Left hindlimb (tissue), 1 donor: ENCODE measurements around the gene NFIA.
"Not testable (repeated sequence)": the region's sequence is repeated elsewhere in the genome, so short reads cannot be mapped to it uniquely, and the experiment has no call there.

Source experiments
- DNase-seq: peaks from one replicate; pipeline ENCODE4 v3.0.0-alpha.2; 2018

The NFIA gene

DNA sequence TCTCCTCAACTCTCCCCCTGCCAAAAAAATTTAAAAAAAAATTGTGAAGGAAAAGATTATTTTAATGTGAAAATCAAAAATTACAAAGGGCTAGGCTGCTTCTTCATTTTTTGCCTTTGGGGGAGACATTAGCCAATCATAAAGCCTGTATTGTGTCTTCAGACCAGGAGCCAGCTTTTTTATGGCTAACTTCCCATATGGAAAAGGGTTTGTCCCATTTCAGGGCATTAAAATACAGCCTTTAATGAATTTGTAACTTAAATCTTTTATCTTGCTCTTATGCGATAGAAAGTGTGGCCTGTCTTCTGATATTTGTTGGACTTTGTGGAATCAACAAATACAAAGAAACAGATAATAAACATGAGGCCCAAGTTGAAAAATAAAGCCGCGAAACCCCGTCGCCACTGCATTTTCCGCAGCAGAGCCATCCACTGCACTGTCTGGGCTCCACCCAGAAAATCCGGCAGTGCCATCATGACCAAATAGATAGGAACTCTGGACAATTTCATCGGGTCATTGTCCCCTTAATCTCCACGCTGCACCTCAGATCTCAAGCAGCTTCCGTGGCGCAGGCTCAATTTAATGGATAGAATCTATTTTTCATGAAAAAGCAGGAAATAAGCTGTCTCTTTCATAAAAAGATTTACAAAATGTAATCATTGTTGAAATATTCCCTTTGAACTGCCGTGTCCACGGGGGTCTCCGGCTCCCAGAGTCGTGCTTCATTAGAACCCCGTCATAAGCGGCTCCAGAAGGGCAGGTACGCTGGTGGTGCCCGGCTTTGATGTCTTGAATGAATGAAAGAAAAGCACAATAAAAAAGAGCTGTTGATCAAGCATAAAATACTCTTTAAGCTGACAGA is 365.0 kb downstream of the NFIA start:
- no peak for DNase-seq

DNA sequence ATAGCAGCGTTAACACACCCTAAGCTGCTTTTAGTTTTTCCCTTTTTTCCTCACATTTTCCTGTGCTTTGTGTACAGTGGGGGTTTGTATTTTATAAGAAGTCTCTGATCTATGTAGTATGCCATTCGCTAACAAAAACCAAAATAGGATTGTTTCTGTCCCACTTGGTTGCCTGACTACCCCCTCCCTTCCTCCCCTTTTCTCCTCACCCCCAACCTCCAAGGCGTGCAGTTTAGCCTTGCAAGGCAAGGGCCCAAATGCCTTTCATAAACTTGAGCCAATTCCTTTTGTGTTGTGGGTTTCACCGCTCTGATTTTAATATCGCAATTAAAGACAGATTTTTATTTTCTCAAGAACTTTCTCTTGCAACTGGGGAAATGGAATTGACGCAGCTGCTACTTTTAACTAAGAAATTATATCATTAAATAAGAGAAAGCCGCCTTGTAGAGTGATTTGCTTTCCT is 365.6 kb downstream of the NFIA start:
- DNase-seq, result no peak

DNA sequence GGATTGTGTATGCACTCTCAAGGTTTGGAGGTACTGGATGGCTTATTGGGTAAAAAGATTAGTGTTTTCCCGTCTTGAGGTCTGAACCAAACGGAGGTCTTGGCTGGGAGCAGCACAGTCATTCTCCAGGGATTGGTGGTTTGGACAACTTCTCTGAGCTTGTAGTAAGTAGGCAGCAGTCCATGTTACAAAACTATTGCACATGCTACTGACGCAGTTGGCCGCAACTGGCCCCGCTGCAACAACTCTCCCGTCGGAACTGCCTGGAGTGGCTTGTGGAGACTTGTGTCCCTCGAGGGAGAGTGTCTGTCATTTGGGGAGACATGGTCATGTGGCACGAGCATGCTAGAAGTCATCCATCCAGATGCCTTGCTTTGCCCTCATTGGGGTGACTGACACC is 366.6 kb downstream of the NFIA start:
- DNase-seq, result peak; percentile 85

DNA sequence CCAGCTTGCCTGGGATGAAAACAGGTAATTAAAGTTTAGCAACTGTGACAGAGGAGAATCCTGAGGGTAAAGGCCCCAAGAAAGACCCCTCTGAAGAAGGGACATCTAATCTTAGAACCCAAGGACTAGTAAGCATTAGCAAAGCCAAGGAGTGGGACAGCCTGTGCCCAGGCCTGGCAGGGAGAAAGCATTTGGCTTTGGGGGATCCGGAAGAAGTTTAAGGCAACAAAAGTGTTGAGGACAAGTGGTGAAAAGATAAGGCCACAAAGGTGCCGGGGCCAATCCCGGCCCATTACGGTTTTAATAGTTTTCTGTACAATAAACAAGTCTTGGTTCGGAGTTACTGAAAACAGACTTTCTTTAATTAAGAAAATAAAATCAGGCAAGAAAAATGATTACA is 367.0 kb downstream of the NFIA start:
- no peak for DNase-seq

DNA sequence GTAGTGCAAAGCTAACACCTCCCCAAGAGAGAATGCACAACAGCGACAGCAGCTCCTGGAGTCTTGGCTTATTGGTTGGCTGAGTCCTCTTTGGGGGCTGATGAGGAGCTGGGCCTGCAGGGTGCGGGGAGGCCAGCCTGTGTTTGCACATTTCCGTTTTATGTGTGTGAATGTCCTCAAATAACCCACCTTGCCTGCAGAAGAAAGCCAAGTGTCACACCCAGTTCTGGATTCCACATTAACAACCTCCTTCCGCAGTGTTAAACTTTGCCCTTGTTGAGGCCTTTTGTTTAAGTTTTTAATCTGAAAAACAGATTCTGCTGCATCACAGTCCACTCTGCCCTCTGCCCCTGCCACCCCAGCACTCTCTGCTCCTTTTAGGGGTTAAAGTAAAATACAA is 368.1 kb downstream of the NFIA start:
- peak; percentile 41 for DNase-seq

DNA sequence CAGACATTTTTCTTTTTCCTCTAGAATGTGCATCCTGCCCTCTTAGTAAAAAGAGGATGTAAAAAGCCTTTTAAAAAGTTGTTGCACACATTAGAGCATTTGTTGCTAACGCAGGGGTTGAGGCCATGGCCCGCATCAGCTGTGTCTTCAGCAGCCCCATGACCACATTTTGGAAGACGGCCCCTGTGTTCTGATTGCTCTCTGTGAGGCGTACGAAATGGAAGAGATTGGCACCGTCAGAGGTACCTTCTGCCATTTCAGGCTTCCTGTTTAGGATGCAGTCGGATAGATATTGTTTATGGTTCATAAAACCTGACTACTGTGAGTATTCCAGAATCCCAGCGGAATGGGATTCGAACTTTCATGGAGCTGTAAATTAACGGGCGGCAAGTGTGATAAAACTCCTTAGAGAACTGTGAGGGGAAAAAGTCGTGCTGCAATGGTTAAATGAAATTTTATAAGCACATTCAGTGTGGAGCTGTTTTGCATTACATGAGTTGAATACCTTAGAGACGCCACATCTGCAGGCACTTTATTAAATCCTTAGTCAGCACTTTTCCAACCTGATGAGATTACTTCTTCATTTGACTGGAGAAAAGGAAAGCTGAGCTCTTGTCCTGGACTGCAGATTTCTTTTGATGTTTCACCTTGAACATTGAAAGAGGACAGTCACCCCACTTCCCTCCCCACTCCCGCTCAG is 368.7 kb downstream of the NFIA start:
- DNase-seq, result peak; percentile 75

DNA sequence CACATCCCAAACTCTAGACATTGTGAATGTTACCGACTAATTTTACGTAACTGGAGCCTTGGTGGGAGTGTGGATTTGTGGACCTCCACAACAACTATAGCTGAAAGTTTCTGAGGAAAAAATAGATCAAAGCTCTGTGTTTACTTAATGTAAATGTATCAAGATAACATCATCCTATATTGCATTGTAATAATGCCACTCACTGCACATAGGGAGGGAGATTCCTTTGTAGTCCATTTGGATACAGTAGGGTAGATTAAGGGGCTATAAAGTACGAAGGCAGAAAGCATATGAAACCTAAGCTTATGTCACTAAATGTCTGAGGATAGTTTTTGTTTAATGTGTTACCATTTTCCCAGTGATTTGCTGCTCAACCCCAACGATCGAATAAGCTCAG is 369.2 kb downstream of the NFIA start:
- no peak for DNase-seq

DNA sequence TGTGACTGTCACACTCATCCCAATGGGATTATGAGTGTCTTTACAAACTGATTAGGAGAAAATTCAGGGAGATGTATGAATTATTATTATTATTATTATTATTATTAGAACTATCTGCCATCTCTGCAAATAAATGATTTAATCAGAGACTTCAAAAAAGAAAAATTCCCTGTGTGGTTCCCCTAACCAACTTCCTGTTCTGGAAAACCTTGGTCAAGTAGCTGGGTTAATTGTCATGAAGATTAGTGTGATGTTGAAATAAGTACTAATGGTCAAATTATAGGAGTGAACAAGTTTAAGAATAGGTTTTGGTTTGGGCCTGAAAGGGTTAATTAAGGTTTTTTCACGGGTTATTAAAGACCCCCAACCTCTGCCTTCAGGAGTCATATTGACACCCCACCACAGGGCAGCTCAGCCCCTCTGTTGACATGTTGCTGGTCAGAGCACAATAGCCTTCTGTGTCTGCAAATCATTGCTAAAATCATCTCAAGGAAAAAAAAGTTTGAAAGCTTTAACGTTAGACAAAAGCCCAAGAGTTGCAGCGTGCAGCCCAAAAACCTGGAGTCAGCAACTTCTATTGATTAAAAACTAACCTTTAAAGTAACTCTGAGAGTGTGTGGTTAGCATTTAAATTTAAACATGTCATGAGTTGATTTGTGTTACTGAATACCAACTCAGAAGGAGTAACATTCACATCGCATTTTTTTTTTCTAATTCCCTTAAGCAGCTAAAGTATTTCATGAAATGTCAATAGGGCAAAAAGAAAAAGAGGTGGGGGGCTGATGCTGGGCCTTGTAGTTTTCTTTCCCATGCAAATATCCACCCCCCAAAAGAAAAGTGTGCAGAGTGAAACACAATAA is 370.0 kb downstream of the NFIA start:
- DNase-seq, result no peak

DNA sequence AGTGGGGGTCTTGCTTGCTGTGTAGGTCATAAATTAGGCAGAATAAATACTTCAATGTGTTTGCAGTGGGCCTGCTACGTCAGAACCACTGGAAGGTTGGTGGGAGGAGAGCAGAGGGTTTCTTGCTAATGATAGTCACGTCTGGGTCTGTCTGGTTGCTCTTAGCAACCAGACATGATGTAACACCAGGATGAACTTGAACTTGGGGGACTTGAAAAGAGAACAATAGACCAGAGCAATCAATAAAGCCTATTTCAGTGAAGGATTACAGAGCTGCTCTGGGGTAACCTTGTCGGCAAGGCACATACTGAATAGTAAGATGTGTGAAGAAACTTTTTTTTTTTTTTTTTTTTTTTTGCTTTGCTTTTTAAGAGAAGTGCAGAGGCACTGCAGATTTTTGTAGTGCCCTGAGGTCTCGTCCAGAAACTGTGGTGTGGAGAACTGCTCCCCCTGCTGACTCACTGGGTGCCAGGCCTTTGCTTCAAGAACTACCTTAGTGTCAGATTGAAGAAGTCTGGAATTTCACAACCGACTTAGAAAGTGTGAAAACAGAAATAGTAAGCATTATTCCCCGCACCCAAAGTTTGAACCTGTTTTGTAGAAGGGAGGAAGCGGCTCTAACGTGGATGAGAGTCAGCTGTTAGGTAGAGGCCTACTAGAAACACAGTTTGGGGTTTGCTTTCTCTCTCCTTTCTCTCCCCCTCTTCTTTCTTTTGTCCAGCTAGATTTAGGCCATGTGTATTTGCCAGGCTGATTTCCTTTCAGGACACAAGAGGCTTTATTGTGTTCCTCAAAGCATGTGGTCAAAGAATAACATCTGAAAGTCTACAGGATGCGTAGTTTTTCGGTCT is 371.0 kb downstream of the NFIA start:
- peak; percentile 92 for DNase-seq

DNA sequence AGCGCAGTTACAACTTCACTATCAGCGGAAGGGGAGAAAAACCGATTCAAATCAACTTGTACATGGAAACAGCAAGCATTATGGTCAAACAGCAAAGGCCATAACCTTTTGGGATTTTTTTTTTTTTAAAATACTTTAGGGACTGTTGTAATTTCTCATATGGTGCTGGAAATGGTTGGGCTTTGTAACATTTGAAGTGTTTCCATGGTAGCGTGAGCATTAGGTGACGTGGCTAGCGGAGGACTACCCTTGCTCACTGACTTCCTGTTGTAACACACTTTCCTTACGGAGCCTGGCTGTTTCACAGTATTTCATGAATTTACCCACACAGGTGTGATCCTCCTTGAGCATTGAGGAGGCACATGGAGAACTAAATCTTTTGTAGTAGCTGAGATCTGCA is 373.0 kb downstream of the NFIA start:
- no peak for DNase-seq

DNA sequence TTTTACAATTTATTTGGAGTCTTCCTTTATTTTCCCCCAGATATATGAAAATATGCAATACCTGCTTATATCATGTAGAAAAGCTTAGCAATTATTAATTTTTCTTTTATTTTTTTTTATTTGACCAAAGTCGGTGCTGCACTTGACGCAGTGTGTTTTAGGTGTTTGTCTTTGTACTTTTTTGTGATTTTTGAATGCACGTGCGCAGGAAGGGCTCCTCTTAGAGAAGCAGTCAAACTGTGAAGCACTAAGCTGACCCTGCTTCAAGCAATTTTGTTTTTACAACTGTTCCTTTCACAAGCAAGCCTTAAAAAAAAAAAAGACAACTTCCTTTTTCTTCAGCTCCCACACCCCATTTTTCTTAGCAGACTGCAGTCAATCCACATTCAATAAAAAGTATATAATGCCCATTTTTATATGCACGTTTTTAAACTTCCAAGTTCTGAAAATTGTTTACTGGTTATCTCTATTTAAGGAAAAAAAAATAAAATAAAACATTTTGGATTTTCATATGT is 375.2 kb downstream of the NFIA start:
- no peak for DNase-seq

DNA sequence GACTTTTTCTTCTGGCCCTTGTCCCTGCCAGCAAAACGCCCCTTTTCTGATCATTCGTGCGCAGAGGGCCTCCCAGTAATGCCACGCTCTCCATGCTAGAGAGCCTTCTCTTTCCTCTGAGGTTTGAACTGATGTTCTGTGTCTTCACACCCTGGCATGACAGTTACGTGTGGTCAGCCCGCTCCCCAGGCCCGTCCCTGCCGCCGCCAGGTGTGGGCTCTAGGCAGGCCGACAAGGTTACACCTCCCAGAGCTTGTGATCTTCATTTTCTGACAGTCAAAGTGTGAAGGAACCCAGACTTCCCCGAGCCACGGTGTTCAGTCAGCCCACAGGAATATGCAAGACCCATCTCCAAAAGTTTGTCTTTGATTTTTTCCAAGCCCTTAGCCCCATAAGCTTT is 377.0 kb downstream of the NFIA start:
- DNase-seq, result no peak

DNA sequence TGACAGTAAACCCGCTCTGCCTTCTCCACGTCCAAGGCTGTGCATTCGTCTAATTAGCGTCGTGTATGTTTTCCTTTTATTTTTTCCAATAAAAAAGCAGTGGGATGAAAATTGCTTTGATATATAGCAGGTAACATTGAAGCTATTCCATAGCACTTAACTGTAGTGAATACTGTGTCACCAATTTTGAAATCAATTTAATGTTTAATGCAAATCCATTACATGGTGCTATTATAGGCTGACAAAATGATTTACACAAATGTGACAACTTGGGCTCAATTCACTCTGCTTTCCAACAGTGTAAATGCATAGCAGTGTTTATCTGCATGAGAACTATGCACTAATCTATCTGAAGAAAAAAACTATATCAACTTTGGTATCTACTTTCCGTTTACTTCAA is 377.8 kb downstream of the NFIA start:
- no peak for DNase-seq

DNA sequence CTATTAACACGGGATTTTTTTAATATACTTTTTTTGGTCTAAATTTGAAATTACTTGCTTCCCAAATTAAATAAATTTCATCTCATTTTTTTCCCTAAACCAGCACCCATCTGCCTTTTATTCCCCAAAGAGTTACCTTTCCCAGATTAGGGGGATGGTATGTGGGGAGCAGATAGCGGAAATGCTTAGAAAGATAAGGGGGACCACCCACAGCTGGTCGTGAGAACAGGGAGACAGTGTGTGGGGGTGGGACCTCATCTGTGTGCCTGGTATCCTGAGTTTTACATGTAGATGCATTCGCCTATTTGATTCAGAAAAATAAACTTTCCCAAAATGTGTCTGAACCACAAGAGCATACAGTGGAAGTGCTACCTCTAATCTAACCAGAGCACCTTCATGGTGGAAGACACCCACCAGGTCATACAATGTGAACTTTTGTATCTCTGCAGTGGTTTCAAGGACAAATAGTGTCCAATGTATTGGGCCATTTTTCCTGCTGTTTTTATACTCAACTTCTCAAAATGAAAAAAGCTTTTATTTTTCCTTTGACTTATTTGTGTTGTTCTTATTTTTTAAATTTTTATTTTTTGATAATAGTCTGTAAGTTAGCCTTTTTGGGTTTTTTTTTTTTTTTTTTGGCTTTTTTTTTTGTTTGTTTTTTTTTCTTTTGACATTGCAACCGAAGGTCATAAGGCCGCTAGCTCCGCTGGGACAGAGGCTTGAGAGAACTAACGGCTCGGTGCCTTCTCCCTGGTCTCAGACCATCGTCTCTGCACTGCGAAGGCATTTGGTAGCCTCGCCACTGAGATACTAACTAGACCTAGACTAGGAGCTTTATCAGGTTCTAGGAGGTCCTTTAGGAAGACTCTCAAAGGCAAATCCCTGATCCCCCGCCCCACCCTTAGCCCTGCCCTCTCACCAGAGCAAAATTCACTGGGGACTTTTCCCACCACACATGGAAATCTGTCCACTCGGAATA is 379.3 kb downstream of the NFIA start:
- DNase-seq, result no peak

DNA sequence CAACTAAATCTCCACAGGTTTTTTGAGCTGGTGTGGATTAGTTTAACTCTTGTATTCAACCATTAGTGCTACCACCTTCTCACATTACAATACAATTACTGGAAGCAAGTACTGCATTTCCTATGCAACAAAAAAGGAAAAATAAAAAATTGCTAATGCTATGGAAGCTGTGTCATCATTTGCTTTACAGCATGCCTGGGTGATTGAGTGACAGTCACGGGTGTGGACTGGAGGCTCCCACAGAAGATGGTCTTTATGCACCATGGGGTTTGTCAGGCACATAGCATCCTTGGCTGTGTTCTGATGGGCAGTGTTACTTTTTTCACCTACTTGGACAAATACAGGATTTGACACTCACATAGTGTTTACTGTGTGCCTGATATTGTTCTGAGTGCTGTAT is 380.3 kb downstream of the NFIA start:
- no peak for DNase-seq

DNA sequence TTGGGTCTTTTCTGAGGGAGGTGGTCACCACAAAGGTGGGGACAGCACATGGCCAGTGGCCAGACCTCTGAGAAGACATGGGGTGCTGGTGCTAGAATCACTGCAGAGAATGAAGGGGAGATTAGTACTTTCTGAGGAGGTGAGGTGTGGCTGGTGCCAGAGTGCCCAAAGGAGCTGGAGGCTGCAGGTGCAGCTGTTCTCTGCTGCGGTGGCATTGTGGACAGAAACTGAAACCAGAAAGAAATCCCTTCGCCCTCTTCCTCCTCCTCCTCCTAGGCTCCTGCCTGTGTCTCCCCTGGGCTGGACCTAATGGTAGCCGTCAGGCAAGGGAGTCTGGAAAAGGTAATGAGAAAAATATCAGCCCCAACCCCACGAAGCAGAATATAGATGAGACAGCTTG is 380.9 kb downstream of the NFIA start:
- DNase-seq, result no peak

DNA sequence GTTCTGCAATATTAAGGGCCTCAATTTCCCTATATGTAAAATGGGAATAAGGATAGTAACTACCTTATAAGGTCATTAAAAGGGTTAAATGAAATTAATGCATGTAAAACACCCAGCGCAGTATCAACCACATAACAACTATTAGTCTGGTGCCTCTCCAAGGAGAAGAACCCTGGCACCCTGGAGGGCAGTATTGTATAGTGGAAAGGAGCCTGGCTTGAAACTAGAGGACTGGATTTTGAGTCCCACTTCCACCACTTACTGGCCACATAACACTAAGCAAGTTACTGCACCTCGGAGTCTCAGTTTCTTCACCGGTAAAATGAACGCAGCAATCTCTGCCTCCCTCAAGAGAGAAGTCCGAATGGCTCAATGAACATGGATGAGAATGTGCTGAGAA is 385.5 kb downstream of the NFIA start:
- DNase-seq, result not testable (repeated sequence)

DNA sequence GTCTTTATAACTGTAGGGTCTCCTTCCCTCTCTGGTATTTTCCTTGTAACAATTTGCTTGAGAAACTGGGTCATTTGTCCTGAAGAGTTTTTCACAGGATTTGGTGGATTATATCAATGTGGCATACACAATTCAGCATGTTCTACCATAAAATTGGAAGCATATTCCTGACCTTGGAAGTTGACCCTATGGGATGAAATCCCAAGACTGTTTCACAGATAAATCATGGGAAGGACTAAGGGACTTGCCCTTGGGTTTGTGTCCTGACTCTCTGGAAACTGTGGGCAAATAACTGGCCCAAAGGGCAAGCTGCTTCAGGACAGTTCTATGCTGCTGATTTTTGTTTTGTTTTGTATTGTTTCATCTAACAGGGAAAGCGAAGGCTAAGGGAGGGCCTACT is 387.0 kb downstream of the NFIA start:
- DNase-seq, result no peak

DNA sequence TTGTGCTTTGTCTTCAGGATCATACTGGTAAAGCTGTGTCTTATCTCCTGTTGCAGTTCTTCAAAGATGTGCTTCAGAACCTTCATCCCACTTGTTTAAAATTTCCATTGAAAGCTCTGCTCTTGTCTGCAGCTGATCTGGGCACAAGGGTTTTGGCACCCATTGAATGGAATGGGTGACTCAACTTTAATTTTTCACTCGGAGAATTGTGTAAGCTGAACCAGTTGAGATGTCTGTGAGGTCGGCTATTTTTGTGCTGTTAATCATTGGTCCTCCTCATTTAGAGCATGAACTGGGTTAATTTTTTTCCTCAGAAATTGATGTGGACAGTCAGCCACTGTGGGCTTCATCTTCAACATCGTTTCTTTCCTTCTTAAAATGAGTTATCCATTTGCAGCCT is 390.5 kb downstream of the NFIA start:
- no peak for DNase-seq

DNA sequence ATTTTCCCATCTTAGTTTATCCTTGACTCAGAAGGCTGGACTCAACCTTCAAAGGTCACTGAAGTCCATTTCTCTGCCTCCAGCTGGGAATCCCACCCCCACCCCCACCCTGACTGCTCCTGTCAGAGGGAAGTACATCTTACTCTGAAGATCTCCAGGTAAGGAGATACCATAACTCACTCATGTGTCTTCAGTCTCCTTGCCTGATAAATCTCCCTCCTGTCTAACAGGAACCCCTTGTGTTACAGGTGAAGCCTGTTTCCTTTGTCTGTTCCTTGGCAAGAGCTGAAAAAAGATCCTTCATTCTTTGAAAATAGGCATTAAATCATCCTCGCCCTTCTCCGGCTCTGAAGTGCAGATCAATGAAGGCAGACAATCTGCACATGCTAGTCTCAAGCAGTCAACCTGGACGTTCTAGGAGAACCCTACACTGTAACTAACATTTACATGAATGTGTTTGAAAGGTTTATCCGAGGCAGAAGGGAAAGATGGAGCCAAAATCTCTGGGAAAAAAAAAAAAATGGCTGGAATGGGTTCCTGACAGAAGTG is 392.0 kb downstream of the NFIA start:
- DNase-seq, result no peak

DNA sequence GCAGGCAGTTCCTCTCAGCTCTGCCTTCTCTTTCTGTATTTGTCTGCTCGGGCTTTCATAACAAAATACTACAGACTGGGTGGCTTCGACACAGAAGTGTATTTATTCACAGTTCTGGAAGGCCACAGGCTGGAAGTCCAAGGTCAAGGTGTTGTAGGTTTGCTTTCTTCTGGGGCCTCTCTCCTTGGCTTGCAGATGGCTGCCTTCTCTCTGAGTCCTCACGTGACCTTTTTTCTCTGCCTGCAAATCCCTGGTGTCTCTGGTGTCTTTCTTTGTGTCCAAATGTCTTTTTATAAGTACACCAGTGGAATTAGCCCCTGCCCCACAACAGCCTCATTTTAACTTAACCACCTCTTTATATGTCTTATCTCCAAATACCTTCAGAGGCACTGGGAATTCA is 392.6 kb downstream of the NFIA start:
- DNase-seq, result no peak
